ENCODE results near the gene KCNT2. TPM values are rescaled to one million over a fixed set of nuclear protein-coding genes. Genes with fewer than 3 reads are reported as not detected.

The KCNT2 gene
- total and polyA plus RNA-seq, 4 donors, result 1.7 to 11.2 (median 6.8) TPM

GRCh38 chr1:196319301-196319700 lies 288.9 kb downstream of the KCNT2 start:
- H3K27ac ChIP-seq (ENCODE audit: low read depth in 1 of 2, low read length in 2 of 2), result no peak overlapping the region
- no peak overlapping the region for H3K9ac ChIP-seq (ENCODE audit: low read depth in 1 of 2, low read length in 2 of 2)
- H3K9me3 ChIP-seq (ENCODE audit: control insufficient read depth in 4 of 4, low read length in 3 of 4), result no peaks in the 10 kb centered on the region
- 92% methylated on average over 2 of the region's 2 CpGs for WGBS
- no peak overlapping the region for H3K4me3 ChIP-seq (ENCODE audit: low read depth in 1 of 3, low read length in 3 of 3)
- H3K27me3 ChIP-seq (ENCODE audit: control insufficient read depth in 4 of 4, insufficient read depth in 4 of 4, low read length in 3 of 4), result no peaks in the 10 kb centered on the region
- H3K4me1 ChIP-seq (ENCODE audit: control insufficient read depth in 4 of 4, insufficient read depth in 4 of 4, low read length in 3 of 4), result peaks cover 0 to 9% (median 2%) of the 10 kb centered on the region in 4 donors
- DNase-seq (ENCODE audit: low spot score), result no peak
- H3K36me3 ChIP-seq (ENCODE audit: control insufficient read depth in 4 of 4, insufficient read depth in 3 of 4, low read depth in 1 of 4, low read length in 3 of 4), result peaks cover 0 to 3% (median 0%) of the 10 kb centered on the region in 4 donors
- TF ChIP-seq RAD21 (IDR thresholded peaks at IDR 0.05) (no peak), REST (IDR thresholded peaks at IDR 0.05) (no peak), GABPA (IDR thresholded peaks at IDR 0.05 in 1 of 2, conservative IDR thresholded peaks at IDR 0.05 in 1 of 2) (no peak), SP1 (IDR thresholded peaks at IDR 0.05) (no peak), CTCF (IDR thresholded peaks at IDR 0.05; ENCODE audit: low read depth, low read length, missing input control) (no peak), TAF1 (conservative IDR thresholded peaks at IDR 0.05) (no peak), HNF4A (conservative IDR thresholded peaks at IDR 0.05) (no peak), JUND (IDR thresholded peaks at IDR 0.05) (no peak), ZBTB33 (IDR thresholded peaks at IDR 0.05) (no peak), MAX (IDR thresholded peaks at IDR 0.05) (no peak), FOXA1 (IDR thresholded peaks at IDR 0.05) (no peak), HNF4G (IDR thresholded peaks at IDR 0.05) (no peak), RXRA (IDR thresholded peaks at IDR 0.05) (no peak), FOXA2 (IDR thresholded peaks at IDR 0.05) (no peak), EGR1 (IDR thresholded peaks at IDR 0.05; ENCODE audit: low read depth in 2 of 2) (no peak), YY1 (IDR thresholded peaks at IDR 0.05) (no peak), ATF3 (IDR thresholded peaks at IDR 0.05) (no peak)

Measured in liver (tissue), 9 donors.